ENCODE measurements around the gene AACS. TPM values are rescaled to one million over a fixed set of nuclear protein-coding genes. Genes with fewer than 3 reads are reported as not detected.

AACS gene
- total and polyA plus RNA-seq, 2 donors (not counting 1 experiment from before 2014, with no cell fraction given) = 6.1 to 20.8 TPM

GRCh38 chr12:125185740-125186470 lies 120.7 kb downstream of the AACS start, which contains the start of gene TMEM132B:
Gene TMEM132B, plus strand, starts transcription at chr12:125186386.
- Histone ChIP-seq H3K9ac (ENCODE audit: low read length) (no peak within 1 kb of the TSS), H4K20me1 (ENCODE audit: control insufficient read depth, insufficient read depth, low read length, poor library complexity, severe bottlenecking) (no peaks in the 10 kb centered on the region), H3K4me1 (ENCODE audit: control insufficient read depth in 2 of 2, insufficient read depth in 2 of 2, low read length in 2 of 2) (peaks cover 26 to 30% of the 10 kb centered on the region in 2 donors), H3K27me3 (replicated peaks in 1 of 4; ENCODE audit: control extremely low read depth in 1 of 4, control insufficient read depth in 3 of 4, insufficient read depth in 4 of 4, low read length in 3 of 4) (peaks cover 0 to 78% (median 45%) of the 10 kb centered on the region in 4 experiments), H3K36me3 (replicated peaks in 1 of 2; ENCODE audit: control extremely low read depth in 1 of 2, control insufficient read depth in 1 of 2, extremely low read depth in 1 of 2, insufficient read depth in 2 of 2, low read length in 1 of 2) (no peaks in the 10 kb centered on the region), H3K79me2 (ENCODE audit: control insufficient read depth, insufficient read depth, low read length) (no peaks in the 10 kb centered on the region), H3K27ac (ENCODE audit: low read length in 2 of 2) (no peak within 1 kb of the TSS), H2AFZ (ENCODE audit: insufficient read depth, low read depth, low read length, poor library complexity, severe bottlenecking) (no peak within 1 kb of the TSS), H3K4me2 (replicated peaks; ENCODE audit: low read depth, low read length, poor library complexity, severe bottlenecking) (peak within 1 kb of the TSS; percentile 54), H3K4me3 (ENCODE audit: control extremely low read depth in 1 of 5, extremely low read depth in 1 of 5, insufficient read depth in 1 of 5, low read depth in 2 of 5, low read length in 4 of 5) (no peak within 1 kb of the TSS), H3K9me3 (ENCODE audit: control extremely low read depth in 1 of 3, control insufficient read depth in 2 of 3, insufficient read depth in 1 of 3, low read length in 2 of 3) (peaks cover 0 to 15% (median 0%) of the 10 kb centered on the region in 3 donors)
- DNase-seq (peak; percentile 50), ATAC-seq (ENCODE audit: low read depth) (peak; percentile 81)
- H3K4me3 Mint-ChIP-seq = peak within 1 kb of the TSS; percentile 76
- H3K4me1 Mint-ChIP-seq = peaks cover 25% of the 10 kb centered on the region
- peaks cover 64% of the 10 kb centered on the region for H3K27me3 Mint-ChIP-seq
- H3K9me3 Mint-ChIP-seq (ENCODE audit: insufficient read depth) = no peaks in the 10 kb centered on the region
- ChIA-PET POLR2A (no interaction called here), CTCF (no interaction called here)
- no peak within 1 kb of the TSS for H3K27ac Mint-ChIP-seq
- TF ChIP-seq EZH2 (IDR thresholded peaks at IDR 0.05; ENCODE audit: borderline replicate concordance, insufficient read depth, low read depth, low read length, poor library complexity, severe bottlenecking) = no peak
- TF ChIP-seq, protein P1, sequence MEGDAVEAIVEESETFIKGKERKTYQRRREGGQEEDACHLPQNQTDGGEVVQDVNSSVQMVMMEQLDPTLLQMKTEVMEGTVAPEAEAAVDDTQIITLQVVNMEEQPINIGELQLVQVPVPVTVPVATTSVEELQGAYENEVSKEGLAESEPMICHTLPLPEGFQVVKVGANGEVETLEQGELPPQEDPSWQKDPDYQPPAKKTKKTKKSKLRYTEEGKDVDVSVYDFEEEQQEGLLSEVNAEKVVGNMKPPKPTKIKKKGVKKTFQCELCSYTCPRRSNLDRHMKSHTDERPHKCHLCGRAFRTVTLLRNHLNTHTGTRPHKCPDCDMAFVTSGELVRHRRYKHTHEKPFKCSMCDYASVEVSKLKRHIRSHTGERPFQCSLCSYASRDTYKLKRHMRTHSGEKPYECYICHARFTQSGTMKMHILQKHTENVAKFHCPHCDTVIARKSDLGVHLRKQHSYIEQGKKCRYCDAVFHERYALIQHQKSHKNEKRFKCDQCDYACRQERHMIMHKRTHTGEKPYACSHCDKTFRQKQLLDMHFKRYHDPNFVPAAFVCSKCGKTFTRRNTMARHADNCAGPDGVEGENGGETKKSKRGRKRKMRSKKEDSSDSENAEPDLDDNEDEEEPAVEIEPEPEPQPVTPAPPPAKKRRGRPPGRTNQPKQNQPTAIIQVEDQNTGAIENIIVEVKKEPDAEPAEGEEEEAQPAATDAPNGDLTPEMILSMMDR (IDR thresholded peaks at IDR 0.05) = no peak
- intact Hi-C loops (cut with micrococcal nuclease) = loop anchor here (10.0 kb wide), 2 partner anchors 351 to 1559 kb away; no protein-coding TSS in a partner anchor
- 3% methylated on average over 55 of the region's 71 CpGs for WGBS (ENCODE audit: insufficient coverage)
